Suppressor macrophage treated with lipopolysaccharide for 1 hour (primary cell): Measurements from ENCODE around the gene ZMYND8.
A peak's percentile ranks its signal among the peaks of the same experiment; 100 is the strongest.
"Not testable (repeated sequence)": the region's sequence is repeated elsewhere in the genome, so short reads cannot be mapped to it uniquely, and the experiment has no call there.

ENCODE experiments used
- DNase-seq, 3 donors: peaks; one replicate each; pipeline ENCODE4 v3.0.0-alpha.2; 2020 to 2022

The ZMYND8 gene

DNA sequence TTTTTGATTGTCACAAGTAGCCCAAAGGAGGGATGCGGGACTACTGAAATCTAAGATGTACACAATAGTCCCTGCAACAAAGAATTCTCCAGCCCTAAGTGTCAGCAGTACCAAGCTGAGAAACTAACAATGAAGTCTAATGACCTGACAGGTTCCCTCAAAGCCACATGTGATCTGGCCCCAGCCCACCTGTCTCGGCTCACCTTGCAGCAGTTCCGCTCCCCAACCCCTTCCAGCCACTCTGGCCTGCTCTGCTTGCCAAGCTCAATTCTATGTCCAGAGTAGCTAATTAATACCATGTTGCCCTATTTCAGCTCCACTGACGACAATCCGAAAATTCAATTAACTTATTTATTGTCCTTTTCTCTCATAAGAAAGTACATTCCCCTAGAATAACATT is 72.1 kb downstream of the ZMYND8 start:
- DNase-seq, result no peak

DNA sequence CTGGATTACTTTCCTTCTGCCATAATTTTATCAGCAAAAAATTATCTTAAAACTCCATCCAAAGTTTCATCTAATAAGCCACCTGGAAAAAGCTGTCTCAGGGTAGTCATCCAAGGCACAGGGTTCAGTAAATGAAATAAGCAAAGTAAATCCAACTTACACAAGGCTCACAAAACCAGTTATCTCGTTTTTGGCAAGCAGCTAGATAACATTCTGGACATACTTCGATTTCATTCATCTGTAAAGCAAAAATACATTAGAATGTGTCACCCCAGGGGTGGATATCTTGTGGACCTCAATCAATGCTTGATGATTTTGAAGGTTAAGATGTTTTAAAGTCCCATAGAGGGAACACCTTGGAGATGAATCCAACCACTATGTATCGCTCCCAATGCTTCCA is 73.1 kb downstream of the ZMYND8 start:
- DNase-seq, result no peak

DNA sequence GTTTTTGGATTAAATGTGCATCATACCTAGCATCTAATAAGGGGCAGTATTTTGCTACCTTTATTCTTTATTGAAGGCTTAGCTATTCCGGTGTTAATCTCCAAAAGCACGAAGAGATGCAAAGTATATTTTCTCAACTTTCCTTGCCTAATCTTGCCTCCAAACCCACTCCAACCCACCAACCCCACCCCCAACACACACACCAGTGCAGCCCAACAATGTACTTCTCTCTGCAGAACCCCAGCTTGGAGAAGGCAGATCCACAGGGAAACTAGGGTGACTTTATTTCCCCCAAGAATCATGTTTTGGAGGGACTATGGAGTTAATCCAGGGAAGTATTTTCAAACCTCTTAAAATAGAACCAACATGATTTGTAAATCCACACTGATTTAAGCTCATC is 73.6 kb downstream of the ZMYND8 start:
- DNase-seq, result no peak

DNA sequence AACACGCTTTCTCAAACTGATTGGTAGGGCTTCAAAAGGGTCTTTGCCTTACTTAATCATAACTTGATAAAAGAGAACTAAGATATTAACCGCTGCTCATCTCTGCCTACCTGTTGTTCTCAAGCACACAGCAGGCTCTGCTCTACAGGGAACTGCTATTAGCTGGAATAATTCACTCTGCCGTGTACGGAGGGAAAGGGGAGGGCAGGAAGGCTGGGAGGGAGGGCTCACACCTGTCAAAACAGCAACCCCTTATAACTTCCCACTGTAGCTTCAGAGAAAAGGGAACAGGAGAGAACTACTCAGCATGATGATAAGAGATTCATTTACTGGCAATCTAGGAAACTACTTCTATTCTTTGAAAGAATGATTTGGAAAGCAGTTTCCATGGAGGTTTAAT is 75.1 kb downstream of the ZMYND8 start:
- DNase-seq, result no peak

DNA sequence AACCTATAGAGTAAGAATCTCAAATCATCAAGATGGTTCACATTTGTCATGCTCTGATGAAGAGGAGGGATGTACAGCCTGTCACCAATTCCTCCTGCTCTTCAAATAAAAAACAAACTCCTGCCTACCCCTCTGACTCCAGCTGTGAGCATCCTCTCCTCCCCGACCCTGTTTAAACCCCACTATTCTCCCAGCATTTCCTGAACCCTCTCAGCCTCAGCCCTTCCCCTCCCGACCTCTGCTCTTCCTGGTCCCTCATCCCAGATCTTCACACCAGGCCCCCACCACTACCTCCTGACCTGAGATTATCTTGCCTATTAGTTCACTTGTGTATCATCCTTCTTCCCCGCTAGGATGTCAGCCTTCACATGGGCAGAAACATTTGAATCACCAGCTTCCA is 75.8 kb downstream of the ZMYND8 start:
- no peak for DNase-seq

DNA sequence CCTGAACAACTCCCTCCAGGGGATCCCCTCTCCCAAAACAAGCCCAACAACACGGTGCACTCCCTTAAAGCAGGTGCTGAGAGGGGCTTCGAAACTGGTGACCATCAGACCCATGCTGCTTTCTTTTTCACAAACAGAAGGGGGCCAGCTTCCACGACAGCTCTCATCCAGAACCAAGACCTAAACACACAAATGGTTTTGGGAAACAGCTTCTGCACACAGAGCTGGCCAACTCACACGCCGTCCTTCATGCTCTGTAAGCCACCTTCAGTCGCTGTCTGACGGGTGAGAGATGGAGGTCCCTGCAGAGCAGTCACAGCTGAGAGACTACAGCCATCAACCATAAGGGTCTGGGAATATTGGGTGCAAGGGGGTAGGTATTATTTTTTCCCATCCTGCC is 76.3 kb downstream of the ZMYND8 start:
- DNase-seq, result no peak

DNA sequence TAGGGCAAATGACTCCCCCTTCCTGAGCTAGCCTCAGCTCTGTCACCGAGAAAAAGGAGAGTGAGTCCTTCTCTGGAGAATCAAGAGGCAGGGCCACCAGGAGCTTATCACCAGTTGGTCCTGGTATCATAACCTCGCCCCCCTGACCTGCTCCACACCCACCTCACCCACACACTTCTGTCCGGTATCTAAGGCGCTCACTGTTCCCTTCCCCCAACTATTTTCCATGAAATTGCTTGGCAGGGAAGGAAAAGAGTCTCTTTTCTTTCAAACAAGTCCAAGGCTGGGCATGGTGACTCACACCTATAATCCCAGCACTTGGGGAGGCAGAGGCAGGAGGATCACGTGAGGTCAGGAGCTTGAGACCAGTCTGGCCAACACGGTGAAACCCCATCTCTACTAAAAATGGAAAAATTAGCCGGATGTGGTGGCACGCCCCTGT is 77.6 kb downstream of the ZMYND8 start:
- DNase-seq, result no peak

DNA sequence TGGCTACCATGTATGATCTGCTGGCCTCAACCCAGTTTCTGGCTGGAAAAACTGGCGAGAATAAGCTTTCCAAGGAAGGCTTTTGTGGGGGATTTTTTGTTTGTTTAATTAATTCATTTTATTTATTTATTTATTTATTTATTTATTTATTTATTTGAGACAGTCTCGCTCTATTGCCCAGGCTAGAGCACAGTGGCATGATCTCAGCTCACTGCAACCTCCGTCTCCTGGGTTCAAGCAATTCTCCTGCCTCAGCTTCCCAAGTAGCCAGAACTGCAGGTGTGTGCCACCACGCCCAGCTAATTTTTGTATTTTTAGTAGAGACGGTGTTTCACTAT is 79.0 kb downstream of the ZMYND8 start:
- DNase-seq, result not testable (repeated sequence)

DNA sequence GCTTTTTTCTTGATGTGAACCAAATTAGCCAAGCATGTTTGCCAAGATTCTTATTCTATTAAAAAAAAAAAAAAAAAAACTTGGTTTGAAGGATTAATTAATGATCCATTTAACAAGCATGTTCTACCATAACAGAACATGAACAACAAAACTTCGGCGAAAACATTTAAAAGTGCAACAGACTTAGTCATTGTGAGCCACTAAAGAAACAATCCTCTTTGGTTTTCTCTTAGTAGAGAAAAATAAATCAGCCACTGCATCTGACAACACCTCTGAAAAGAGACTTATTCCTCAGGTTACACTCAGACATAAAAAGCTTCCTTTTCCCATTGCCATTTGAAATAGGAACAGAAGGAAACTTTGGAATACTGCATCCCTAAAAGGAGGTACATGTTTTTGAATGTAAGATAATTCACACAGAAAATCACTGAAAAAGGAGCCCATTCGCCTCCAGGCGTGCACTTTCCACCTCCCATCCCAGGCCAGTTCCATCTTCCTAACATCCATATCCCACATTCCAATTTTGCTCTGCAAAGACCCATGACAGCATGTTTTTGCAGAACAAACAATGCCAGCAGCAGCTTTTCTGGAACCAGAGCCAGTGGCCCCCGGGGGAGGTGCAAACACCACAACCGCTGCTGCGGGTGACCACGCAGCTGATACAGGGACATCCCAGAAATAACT is 79.5 kb downstream of the ZMYND8 start:
- DNase-seq, result no peak

DNA sequence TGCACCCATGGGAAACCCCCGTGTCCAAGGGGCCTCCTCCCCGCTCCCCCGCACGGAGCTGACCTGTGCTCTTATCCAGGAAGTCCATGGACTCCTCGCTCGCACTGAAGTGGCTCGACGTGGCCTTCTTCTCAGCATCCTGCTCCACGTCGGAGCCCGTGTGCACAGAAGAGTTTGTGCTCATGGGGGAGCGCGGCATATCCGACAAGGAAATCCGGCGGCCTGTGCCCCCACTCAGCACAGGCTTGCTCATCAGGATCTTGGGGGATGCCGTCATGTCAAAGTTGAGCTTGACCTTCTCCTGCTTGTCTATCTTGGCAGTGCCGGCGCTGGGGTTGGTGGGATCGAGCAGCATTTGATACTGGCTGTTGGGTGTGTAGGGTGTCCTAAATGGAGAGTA is 80.2 kb downstream of the ZMYND8 start:
- DNase-seq, result no peak

DNA sequence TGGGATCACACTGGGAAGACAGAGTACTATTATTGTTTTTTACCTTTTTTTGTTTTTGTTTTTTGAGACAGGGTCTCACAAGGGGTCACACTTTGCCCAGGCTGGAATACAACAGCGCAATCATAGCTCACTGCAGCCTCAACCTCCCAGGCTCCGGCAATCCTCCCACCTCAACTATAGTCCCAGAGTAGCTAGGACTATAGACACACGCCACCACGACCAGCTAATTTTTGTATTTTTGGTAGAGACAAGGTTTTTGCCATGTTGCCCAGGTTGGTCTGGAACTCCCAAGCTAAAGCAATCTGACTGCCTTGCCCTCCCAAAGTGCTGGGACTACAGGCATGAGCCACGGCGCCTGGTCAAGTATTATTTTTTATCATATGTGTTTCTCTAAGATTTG is 81.0 kb downstream of the ZMYND8 start:
- no peak for DNase-seq

DNA sequence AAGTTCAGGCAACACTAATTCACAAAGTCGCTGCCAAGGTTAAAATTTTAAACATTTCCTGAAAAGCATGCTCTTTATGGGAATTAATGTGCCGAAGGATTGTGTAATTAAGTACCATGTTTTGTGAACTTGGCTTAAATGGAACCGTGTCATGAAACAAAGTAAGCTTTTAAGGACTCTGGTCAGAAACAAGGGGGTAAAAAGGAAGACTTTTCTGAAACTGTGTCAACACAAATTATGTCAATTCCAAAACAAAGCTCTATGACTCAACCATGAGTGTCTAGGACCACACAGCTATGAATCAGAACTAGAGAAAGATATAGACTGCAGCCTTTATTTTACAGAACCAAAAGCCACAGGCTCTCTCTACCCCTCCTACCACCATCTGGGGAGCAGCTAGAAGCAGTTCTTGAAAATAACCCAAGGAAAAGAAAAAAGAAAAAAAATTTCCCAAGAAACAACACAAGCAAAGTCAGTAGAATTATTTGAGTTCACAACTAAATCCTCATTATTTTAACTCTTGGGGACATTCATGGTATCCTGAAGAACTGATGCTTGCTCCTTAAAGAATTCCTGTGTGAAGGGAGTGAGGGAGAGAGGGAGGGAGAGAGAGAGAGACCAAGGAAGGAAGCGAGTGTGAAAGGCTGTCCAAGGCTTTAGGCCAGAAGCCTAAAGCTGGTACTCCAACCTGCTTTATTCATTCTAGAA is 81.9 kb downstream of the ZMYND8 start:
- DNase-seq, result peak; percentile 89 to 98 (median 97)

DNA sequence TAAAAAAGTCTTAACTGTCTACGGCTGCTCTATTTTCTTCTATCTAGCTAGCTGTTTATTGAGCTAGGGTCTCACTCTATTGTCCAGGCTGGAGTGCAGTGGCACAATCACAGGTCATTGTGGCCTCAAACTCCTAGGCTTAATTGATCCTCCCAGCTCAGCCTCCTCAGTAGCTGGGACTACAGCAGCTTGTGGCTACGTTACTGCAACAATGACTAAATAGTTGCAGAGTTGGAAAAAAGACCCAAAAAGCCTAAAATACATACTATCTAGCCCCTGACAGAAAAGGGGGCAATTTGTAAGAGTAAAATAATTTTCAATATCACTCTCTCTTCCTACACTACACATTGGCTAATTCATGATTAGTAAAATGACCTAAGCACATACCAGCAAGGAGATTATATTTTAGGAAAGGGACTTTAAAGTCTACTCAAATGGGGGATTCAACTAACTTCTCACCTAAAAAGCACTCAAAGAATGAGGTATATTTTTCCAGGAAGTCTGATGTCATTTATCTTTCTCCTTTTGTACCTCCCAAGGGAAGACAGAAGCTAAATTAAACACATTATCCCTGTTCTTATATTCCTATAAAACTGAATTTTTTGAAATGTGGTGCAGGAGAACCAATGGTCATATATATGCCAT is 82.8 kb downstream of the ZMYND8 start:
- peak in 2 of 3 donors; percentile 24 to 50 for DNase-seq

DNA sequence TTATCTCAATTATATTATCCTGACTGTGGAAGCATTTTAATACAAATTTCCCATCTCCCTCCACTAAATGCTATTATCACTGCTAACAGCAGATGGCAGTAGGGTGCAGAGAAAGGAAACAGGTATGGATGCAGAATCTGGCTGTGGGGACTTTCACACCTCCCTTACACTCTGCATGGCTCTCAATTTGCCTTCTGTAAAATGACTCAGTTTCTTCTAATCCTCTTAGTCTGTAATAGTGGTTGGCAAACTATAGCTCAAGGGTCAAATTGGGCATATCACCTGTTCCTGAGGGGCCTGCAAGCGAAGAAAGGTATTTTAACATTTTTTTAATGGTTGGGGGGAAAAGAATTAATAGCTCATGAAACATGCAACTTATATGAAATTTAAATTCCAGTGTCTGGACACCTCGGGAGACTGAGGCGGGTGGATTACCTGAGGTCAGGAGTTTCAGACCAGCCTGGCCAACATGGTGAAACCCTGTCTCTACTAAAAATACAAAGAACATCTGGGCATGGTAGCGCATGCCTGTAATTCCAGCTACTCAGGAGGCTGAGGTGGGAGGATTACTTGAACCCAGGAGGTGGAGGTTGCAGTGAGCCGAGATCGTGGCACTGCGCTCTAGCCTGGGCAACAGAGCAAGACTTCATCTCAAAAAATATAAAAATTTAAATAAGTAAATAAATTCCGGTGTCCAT is 83.5 kb downstream of the ZMYND8 start:
- DNase-seq, result peak; percentile 77 to 85 (median 80)

DNA sequence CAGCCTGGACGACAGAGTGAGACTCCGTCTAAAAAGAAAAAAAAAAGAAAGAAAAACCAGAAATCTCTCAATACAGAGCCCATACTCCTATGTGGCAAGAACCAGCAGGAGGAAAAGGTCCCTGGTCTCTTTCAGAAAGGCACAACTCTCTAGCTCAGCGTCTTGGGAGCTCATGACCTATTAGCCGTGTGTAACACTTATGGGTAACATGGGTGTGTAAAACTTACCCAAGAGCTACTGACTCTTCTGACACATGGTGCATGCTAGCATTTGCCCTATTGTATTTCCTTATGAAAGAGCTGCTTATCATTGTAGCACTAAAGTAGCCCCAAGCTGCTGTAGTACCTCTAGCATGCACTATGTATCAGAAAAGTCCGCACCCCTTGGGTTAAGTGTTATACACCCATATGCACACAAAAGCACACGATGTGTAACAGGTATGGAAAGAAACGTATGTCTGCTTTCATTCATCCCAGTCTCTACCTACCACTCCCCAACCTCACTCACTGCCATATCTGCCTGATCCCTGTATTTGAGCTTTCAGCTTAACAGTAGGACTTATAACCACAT is 85.4 kb downstream of the ZMYND8 start:
- DNase-seq, result no peak

DNA sequence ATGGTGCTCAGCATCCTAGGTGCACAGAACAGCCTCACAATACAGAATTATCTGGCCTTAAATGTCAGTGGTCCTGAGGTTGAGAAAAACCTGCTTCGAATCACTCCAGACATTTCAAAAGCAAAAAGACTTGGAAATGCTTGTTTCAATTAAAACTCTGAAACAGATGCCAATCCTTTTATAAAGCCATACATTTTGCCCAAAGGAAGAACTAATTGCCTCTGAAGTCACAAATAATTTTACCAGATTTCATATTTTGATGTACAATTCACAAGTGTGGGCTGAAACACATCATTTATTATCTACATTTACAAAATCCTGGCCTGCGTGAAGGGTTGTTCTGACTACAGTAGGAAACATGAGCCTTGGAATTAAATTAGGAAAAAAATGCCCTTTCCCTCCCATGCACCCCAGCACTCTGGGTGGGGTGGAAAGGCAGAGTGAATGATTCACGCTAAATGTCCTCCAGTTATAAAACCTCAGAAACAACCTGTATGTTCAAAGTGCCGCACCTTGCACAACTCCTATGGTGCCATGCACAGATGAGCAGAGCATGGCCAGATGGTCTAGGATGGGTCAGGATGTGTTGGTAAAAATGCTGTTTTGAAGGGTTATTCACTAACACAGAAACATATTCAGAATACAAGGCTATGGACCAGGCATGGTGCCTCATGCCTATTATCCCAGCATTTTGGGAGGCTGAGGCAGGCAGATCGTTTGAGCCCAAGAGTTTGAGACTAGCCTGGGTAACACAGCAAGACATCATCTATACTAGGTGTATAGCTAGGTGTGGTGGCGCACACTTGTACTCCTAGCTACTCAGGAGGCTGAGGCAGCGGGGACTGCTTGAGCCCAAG is 87.0 kb downstream of the ZMYND8 start:
- DNase-seq, result no peak

DNA sequence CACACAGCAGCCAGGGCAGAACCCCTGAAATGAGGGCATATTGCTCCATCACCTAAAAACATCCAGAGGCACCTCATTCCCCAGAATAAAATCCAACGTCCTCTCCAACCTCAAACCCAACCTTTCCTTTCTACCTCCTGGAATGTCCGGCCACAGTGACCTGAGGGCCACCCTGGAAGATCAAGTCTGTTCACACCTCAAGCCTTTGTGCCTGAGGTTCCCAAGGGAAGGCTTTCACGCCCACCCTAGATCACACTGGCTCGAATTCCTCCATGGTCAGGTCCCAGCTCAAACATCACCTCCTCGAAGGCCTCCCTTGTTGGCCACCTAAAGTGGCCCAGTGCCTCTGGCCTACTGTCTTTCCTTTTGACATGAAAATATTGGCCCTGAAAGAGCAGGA is 88.9 kb downstream of the ZMYND8 start:
- DNase-seq, result no peak

DNA sequence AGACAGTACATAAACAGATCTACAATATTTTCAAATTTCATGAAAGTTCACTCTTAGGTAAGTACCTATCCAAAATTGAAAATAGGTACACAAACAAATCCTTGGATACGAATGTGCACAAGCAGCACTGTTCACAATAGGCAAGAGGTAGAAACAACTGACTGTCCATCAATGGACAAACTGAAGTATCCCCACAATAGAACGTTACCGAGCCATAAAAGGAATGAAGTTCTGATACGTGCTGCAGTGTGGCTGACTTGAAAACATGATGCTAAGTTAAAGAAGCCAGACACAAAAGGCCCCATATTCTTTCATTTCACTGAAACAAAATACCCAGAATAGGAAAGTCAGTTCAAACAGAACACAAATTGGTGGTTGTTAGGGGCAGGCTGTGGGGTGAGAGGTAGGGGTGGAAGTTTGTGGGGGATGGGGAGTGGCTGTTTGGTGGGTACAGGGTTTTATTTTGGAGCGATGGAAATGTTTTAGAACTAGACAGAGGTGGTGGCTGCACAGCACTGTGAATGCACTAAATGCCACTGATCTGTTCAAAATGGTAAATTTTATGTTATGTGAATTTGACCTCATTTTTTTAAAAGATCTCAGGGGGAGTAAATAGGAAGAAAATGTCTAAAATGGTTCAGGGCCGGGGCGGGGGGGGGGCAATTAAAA is 89.5 kb downstream of the ZMYND8 start:
- no peak for DNase-seq

DNA sequence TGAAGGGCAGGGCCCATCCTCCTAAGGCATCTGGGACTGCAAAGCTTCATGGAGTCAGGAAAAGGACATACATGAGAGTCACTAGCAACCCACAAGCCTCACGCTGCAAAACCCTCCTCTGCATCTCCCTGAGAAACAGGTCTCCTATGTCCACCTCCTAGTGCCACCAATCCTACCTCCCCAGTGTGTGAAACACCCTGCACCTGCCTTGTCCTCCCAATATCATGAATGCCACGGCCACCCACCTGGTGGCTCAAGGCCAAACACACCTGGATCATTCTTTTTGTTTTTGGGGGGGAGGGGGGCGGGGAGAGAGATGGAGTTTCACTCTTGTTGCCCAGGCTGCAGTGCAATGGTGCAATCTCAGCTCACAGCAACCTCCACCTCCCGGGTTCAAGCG is 90.5 kb downstream of the ZMYND8 start:
- no peak for DNase-seq

DNA sequence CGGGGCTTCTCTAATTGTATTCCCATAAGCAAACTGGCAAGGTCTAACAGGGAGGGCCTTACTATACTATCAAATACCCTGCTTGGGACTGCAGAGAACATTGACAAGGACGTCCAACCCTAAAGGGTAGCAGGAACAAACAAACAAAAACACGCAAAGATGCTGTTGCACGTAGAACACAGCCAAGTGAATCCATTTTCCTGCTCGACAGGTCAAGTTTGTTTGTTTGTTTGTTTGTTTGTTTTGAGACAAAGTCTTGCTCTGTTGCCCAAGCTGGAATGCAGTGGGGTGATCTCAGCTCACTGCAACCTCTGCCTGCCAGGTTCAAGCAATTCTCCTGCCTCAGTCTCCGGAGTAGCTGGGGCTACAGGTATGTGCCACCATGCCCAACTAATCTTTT is 91.3 kb downstream of the ZMYND8 start:
- no peak for DNase-seq

DNA sequence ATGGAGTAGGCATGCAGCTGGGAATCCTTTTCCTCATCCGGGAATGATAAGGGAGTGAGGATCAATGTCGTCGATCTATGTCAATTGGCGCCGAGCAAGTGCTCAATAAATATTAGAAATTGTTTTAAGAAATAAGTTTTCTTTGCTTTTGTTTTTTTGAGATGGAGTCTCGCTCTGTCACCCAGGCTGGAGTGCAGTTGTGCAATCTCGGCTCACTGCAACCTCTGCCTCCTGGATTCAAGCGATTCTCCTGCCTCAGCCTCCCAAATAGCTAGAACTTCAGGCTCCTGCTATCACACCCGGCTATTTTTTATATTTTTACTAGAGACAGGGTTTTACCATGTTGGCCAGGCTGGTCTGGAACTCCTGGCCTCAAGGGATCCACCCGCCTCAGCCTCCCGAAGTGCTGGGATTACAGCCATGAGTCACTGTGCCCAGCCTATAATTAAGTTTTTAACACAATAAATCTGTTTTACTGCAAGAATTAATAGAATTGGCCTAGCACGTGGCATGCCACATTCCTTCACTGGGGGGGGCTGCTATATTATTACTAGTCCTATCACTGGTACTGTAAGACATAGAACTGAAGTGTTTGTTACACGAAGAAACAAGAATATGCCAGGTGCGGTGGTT is 92.2 kb downstream of the ZMYND8 start:
- not testable (repeated sequence) for DNase-seq
